GM21360 (cell line): ENCODE data around the gene CAPN15.

Experiments used
- ATAC-seq: cut with Tn5 transposase; IDR thresholded peaks from one replicate; pipeline ENCODE4 v1.9.1; 2021; ENCODE audit warnings: mild to moderate bottlenecking, moderate library complexity; ENCODE audit not compliant: unreplicated experiment

The CAPN15 gene

GRCh38 chr16:559411-560203, 32.1 kb downstream of the CAPN15 start:
- ATAC-seq, result no peak

GRCh38 chr16:560204-560700, 32.7 kb downstream of the CAPN15 start, which contains the start of gene PRR35:
Gene PRR35, plus strand, starts transcription at chr16:560394. Its CDS starts 2,901 bp downstream, at chr16:563295.
- no peak for ATAC-seq

GRCh38 chr16:560701-561412, 33.3 kb downstream of the CAPN15 start:
- ATAC-seq, result no peak

- no peak for ATAC-seq
Measured at GRCh38 chr16:561413-561794, 33.9 kb downstream of the CAPN15 start.

- ATAC-seq, result no peak
Measured at GRCh38 chr16:561957-562938, 34.7 kb downstream of the CAPN15 start.

GRCh38 chr16:563072-563644, 35.6 kb downstream of the CAPN15 start:
- no peak for ATAC-seq

GRCh38 chr16:564690-565418, 37.3 kb downstream of the CAPN15 start:
- no peak for ATAC-seq

- ATAC-seq, result no peak
Measured at GRCh38 chr16:565419-566330, 38.2 kb downstream of the CAPN15 start.

- no peak for ATAC-seq
Measured at GRCh38 chr16:566475-567372, 39.2 kb downstream of the CAPN15 start, which contains the start of gene NHLRC4. Gene NHLRC4, plus strand, starts transcription at chr16:567005. Its CDS starts 1,043 bp downstream, at chr16:568048.

GRCh38 chr16:567373-568256, 40.1 kb downstream of the CAPN15 start:
- ATAC-seq, result no peak

GRCh38 chr16:568401-569258, 41.1 kb downstream of the CAPN15 start:
- ATAC-seq, result no peak

- no peak for ATAC-seq
Measured at GRCh38 chr16:569445-570254, 42.1 kb downstream of the CAPN15 start, which contains the start of gene PIGQ. Gene PIGQ, plus strand, starts transcription at chr16:569968. Its CDS starts 4,107 bp downstream, at chr16:574075.

- ATAC-seq, result no peak
Measured at GRCh38 chr16:572865-573650, 45.5 kb downstream of the CAPN15 start.
